Measurements from ENCODE around the gene CADPS. TPM values are rescaled to one million over a fixed set of nuclear protein-coding genes. Genes with fewer than 3 reads are reported as not detected.

The CADPS gene
- total RNA-seq, 1 experiment from 2014 or later, result not detected

- peaks cover 24% of the 10 kb centered on the region; the same call in 1 of the 2 replicates for H3K27me3 ChIP-seq (ENCODE audit: insufficient read depth, low read depth)
- no peak overlapping the region for H3K4me3 ChIP-seq
- intact Hi-C loops (cut with micrococcal nuclease; ENCODE audit: unreplicated experiment), result no loop called here
- H3K4me2 ChIP-seq, result no peak overlapping the region
- no peaks in the 10 kb centered on the region; the same call in 1 of the 2 replicates for H3K9me2 ChIP-seq (ENCODE audit: insufficient read depth)
- no peaks in the 10 kb centered on the region for H3K4me1 ChIP-seq (replicated peaks; ENCODE audit: insufficient read depth)
- H2AFZ ChIP-seq, result no peak overlapping the region
- TF ChIP-seq CTCF (conservative IDR thresholded peaks at IDR 0.05), result no peak
- no peak for DNase-seq
- no peaks in the 10 kb centered on the region for H4K20me1 ChIP-seq (ENCODE audit: insufficient read depth)
- no peaks in the 10 kb centered on the region for H3F3A ChIP-seq (ENCODE audit: insufficient read depth, low read depth)
- no peak overlapping the region for H3K27ac ChIP-seq
- H3K36me3 ChIP-seq (ENCODE audit: low read depth), result no peaks in the 10 kb centered on the region
- no peaks in the 10 kb centered on the region for H3K9me3 ChIP-seq (ENCODE audit: insufficient read depth, low read depth)
- no peaks in the 10 kb centered on the region for H3K79me2 ChIP-seq (ENCODE audit: low read depth)
- POLR2A ChIA-PET (ENCODE audit: unreplicated experiment), result no interaction called here
- CTCF ChIA-PET, result no interaction called here
- BruUV-seq (replicated peaks), result no TSS peak
Observed at GRCh38 chr3:62553811-62554210, 321.4 kb downstream of the CADPS start.

GRCh38 chr3:62551556-62551955 is 323.7 kb downstream of the CADPS start:
- Histone ChIP-seq H3K27ac (no peak overlapping the region), H3K4me1 (replicated peaks; ENCODE audit: insufficient read depth) (no peaks in the 10 kb centered on the region), H3K36me3 (ENCODE audit: low read depth) (no peaks in the 10 kb centered on the region), H3K79me2 (ENCODE audit: low read depth) (no peaks in the 10 kb centered on the region), H3K4me3 (no peak overlapping the region), H4K20me1 (ENCODE audit: insufficient read depth) (no peaks in the 10 kb centered on the region), H3K27me3 (ENCODE audit: insufficient read depth, low read depth) (peaks cover 32% of the 10 kb centered on the region; the same call in 1 of the 2 replicates), H3F3A (ENCODE audit: insufficient read depth, low read depth) (no peaks in the 10 kb centered on the region), H2AFZ (no peak overlapping the region), H3K9me2 (ENCODE audit: insufficient read depth) (no peaks in the 10 kb centered on the region; the same call in 1 of the 2 replicates), H3K4me2 (no peak overlapping the region), H3K9me3 (ENCODE audit: insufficient read depth, low read depth) (no peaks in the 10 kb centered on the region)
- ChIA-PET CTCF (no interaction called here), POLR2A (ENCODE audit: unreplicated experiment) (no interaction called here)
- intact Hi-C loops (cut with micrococcal nuclease; ENCODE audit: unreplicated experiment), result no loop called here
- no TSS peak for BruUV-seq (replicated peaks)
- DNase-seq, result no peak
- TF ChIP-seq CTCF (conservative IDR thresholded peaks at IDR 0.05), result no peak
- TF ChIP-seq EZH2 (IDR thresholded peaks at IDR 0.05; ENCODE audit: low read depth), result no peak

- intact Hi-C loops (cut with micrococcal nuclease; ENCODE audit: unreplicated experiment), result no loop called here
- Histone ChIP-seq H3K27me3 (ENCODE audit: insufficient read depth, low read depth) (peaks cover 32% of the 10 kb centered on the region; the same call in 1 of the 2 replicates), H4K20me1 (ENCODE audit: insufficient read depth) (no peaks in the 10 kb centered on the region), H3K9me3 (ENCODE audit: insufficient read depth, low read depth) (no peaks in the 10 kb centered on the region), H3K4me2 (no peak overlapping the region), H3K27ac (no peak overlapping the region), H3K4me3 (no peak overlapping the region), H3K79me2 (ENCODE audit: low read depth) (no peaks in the 10 kb centered on the region), H3K36me3 (ENCODE audit: low read depth) (no peaks in the 10 kb centered on the region), H2AFZ (no peak overlapping the region), H3F3A (ENCODE audit: insufficient read depth, low read depth) (no peaks in the 10 kb centered on the region), H3K9me2 (ENCODE audit: insufficient read depth) (no peaks in the 10 kb centered on the region; the same call in 1 of the 2 replicates), H3K4me1 (replicated peaks; ENCODE audit: insufficient read depth) (no peaks in the 10 kb centered on the region)
- no peak for DNase-seq
- TF ChIP-seq EZH2 (IDR thresholded peaks at IDR 0.05; ENCODE audit: low read depth), result no peak
- TF ChIP-seq CTCF (conservative IDR thresholded peaks at IDR 0.05), result no peak
- CTCF ChIA-PET, result no interaction called here
- POLR2A ChIA-PET (ENCODE audit: unreplicated experiment), result no interaction called here
- no TSS peak for BruUV-seq (replicated peaks)
Observed at GRCh38 chr3:62550439-62550838, 324.8 kb downstream of the CADPS start.

Measured in PC-9 (cell line).